Mucosa of rectum (tissue), 2 donors: Measurements from ENCODE around the gene TMEM185B.

ENCODE experiments used
- H3K27ac ChIP-seq, 2 donors: one replicate each; pipeline ENCODE4 v1.7.0; 2013; ENCODE audit warnings: inconsistent platforms in 2 of 2, low read depth in 2 of 2, low read length in 2 of 2
- H3K27me3 ChIP-seq, 2 donors: one replicate each; pipeline ENCODE4 v1.7.0; 2013; ENCODE audit warnings: low read length in 2 of 2; ENCODE audit not compliant: control insufficient read depth in 2 of 2, insufficient read depth in 2 of 2
- H3K36me3 ChIP-seq, 2 donors: one replicate each; pipeline ENCODE4 v1.7.0; 2013; ENCODE audit warnings: low read length in 2 of 2; ENCODE audit not compliant: control insufficient read depth in 2 of 2, insufficient read depth in 2 of 2
- H3K4me1 ChIP-seq, 2 donors: one replicate each; pipeline ENCODE4 v1.7.0; 2013; ENCODE audit warnings: low read length in 2 of 2, mild to moderate bottlenecking in 1 of 2; ENCODE audit not compliant: control insufficient read depth in 2 of 2, insufficient read depth in 2 of 2
- H3K4me3 ChIP-seq, 2 donors: one replicate each; pipeline ENCODE4 v1.7.0; 2013; ENCODE audit warnings: low read length in 2 of 2
- H3K9ac ChIP-seq, 2 donors: one replicate each; pipeline ENCODE4 v1.7.0; 2013; ENCODE audit warnings: low read length in 2 of 2, low read depth in 1 of 2, mild to moderate bottlenecking in 1 of 2
- H3K9me3 ChIP-seq, 2 donors: one replicate each; pipeline ENCODE4 v1.7.0; 2013; ENCODE audit warnings: low read length in 2 of 2; ENCODE audit not compliant: control insufficient read depth in 2 of 2
- donor health status: healthy.
- donor health status: Normal muscosa, but diverticular disease.

TMEM185B gene

DNA sequence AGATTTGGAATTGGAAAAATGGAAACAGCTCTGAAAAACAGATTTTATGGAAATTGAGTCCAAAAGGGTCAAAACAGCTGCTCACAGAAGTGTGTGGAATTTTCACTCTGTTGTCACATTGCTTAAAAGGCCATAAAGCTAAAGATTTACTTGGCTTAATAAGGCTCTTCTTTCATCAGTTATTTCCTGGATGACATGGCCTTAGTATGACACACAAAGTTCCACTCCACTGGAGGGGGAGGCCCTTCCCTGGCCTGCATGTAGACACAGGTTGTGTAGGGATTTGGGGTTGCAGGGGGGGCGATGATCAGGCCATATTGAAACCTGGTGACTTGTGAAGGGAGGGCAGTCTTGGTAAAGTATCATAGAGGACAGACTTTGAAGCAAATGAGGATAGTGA lies 34.0 kb downstream of the TMEM185B start:
- Histone ChIP-seq H3K9ac (no peak overlapping the region), H3K36me3 (no peaks in the 10 kb centered on the region), H3K27me3 (no peaks in the 10 kb centered on the region), H3K9me3 (peaks cover 1 to 6% of the 10 kb centered on the region in 2 donors), H3K4me3 (no peak overlapping the region), H3K27ac (no peak overlapping the region), H3K4me1 (no peaks in the 10 kb centered on the region)

DNA sequence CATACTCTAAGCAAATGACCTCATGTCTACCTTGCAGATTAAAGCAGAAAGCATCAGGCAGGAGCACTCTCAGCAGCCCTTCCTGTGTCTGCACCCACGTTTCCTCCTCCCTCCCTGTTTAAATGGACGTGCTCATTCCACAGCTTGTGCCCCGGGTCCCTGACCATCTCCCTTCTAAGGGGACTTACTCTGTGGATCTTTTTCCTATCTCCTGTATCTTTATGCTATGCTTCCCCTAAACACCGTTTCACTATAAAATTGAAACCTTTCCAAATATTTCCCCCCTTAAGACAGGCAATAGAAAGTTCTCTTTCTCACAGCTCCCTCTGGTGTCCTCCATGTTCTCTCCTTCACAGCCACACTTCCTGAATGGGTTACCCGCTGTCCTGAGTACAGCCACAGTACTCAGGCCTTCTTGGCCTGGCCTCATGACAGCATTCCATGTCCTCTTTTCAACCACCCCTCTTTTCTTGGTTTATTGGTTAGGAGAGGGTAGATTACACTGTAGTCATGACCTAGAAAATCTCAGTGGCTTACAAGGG lies 41.1 kb downstream of the TMEM185B start:
- H3K4me3 ChIP-seq = no peak overlapping the region

DNA sequence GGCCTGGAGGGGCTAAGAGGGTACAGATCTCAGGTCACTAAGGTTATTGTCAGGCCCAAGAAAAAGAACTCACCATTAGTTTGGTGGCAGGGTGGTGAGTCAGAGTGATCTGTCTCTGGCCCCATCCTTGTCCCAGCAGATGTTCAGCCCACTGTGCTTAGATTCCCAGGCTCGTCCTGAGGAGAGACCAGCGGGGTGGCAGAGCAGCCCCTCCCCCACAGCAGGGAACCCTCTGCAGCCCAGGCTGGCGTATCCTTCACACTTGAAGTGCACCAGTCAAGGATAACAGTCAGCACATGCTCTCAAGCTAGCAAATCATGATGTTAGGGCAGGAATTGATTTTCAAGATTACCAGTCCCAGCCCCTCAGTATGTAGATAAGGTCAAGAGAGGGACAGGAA lies 43.1 kb downstream of the TMEM185B start:
- Histone ChIP-seq H3K9me3 (no peaks in the 10 kb centered on the region), H3K27ac (no peak overlapping the region), H3K9ac (no peak overlapping the region), H3K4me3 (no peak overlapping the region), H3K36me3 (peaks cover 0 to 2% of the 10 kb centered on the region in 2 donors), H3K4me1 (no peaks in the 10 kb centered on the region), H3K27me3 (no peaks in the 10 kb centered on the region)

More for the DNA sequence above, 41.1 kb downstream of the TMEM185B start:
- no peak overlapping the region for H3K27ac ChIP-seq
- H3K27me3 ChIP-seq = no peaks in the 10 kb centered on the region
- H3K4me1 ChIP-seq = no peaks in the 10 kb centered on the region
- peaks cover 0 to 2% of the 10 kb centered on the region in 2 donors for H3K36me3 ChIP-seq
- no peaks in the 10 kb centered on the region for H3K9me3 ChIP-seq
- H3K9ac ChIP-seq = no peak overlapping the region

DNA sequence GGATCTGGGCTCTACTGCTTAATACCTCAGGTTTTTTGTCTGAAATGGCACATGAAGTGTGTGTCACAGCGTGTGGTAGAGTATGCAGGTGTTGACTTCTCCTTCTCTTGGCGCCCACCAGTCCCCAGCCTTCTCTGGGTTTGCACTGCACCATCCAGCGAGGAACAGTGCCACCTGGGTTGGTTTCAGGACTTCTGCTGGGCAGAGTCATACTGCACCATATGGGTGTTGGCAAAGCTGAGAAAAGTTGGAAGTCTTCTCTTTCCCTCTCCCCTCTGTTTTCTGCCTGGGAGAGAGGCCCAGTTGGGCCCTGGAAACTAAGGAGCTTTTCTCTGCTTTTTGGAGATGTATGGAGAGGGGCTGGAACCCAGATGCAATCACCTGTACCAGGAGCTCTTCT lies 43.8 kb downstream of the TMEM185B start:
- Histone ChIP-seq H3K4me3 (no peak overlapping the region), H3K27ac (no peak overlapping the region), H3K9me3 (no peaks in the 10 kb centered on the region), H3K27me3 (no peaks in the 10 kb centered on the region), H3K4me1 (no peaks in the 10 kb centered on the region), H3K9ac (no peak overlapping the region), H3K36me3 (peaks cover 0 to 2% of the 10 kb centered on the region in 2 donors)

DNA sequence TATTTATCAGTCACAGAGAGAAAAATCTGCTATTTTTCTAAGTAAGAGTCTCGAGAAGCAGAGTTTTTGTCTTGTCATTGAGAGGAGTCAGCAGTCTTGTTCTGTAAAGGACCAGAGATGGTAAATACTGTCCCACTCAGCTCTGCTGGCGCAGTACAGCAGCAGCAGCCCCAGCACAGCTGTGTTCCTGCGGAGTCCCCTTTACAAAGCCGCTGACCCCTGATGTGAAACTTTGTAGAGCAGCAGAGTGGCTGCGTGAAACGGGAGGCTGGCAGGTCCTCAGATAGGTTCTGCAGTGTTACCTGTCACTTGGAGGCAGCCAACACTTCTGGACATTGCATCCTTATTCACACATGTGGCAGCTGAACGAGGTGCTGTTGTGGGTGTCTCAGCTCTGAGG lies 45.2 kb downstream of the TMEM185B start:
- no peak overlapping the region for H3K27ac ChIP-seq
- no peaks in the 10 kb centered on the region for H3K27me3 ChIP-seq
- no peaks in the 10 kb centered on the region for H3K9me3 ChIP-seq
- no peaks in the 10 kb centered on the region for H3K4me1 ChIP-seq
- H3K36me3 ChIP-seq = peaks cover 0 to 2% of the 10 kb centered on the region in 2 donors
- no peak overlapping the region for H3K4me3 ChIP-seq
- H3K9ac ChIP-seq = no peak overlapping the region

DNA sequence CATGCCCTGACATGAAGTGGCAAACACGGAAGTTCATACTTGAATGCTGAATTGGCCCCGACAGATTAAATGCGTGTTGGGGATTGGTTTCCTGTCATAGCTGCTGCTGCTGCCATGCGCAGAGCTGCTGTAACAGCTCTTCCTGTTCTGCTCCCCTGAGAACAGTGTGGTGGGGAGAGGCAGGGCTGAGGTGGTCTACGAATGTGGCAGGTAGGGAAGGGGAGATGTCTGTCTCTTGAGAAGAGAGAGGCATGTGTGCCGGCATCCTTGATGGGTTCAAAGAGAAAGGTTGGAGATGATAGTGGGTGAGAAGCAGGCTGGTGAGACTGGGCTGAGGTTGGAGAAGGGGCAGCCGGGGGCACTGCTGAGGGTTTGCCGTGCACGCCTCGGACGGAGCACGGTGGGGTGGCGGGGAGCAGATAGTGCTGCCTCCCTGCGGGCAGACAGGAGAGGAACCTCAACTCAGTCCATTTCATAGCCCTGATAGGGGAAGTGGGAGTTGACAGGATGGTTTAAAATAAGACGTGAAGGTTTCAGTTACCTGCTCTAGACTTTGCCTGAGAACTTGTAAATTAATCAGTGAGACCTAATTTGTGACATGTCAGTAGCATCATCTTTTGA lies 46.1 kb downstream of the TMEM185B start:
- no peaks in the 10 kb centered on the region for H3K27me3 ChIP-seq
- H3K4me3 ChIP-seq = peak overlapping the region in 1 of 2 donors; percentile 73
- H3K36me3 ChIP-seq = peaks cover 0 to 2% of the 10 kb centered on the region in 2 donors
- H3K9me3 ChIP-seq = no peaks in the 10 kb centered on the region
- peak overlapping the region; percentile 27 to 45 for H3K9ac ChIP-seq
- peak overlapping the region; percentile 59 to 76 for H3K27ac ChIP-seq
- no peaks in the 10 kb centered on the region for H3K4me1 ChIP-seq

DNA sequence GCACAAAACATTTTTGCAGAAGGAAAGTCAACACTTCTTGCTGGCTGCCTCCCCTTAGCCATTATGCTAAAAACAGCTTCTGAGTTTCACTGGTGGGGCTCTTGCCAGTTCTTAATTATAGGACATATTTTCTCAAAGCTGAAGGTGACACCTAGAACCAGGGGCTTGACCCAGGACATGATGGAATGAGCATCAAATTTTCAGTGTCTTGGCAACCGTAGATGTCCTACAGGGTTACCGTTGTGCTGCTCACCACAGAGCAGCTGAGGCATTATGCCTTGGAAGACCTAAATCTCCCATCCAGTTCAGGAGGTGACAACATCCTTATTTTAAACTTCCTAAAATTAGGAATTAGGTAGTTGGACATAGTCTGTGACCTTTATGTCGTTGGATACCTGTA lies 46.7 kb downstream of the TMEM185B start:
- H3K4me3 ChIP-seq = peak overlapping the region in 1 of 2 donors; percentile 73
- peak overlapping the region; percentile 59 to 76 for H3K27ac ChIP-seq
- no peaks in the 10 kb centered on the region for H3K9me3 ChIP-seq
- H3K4me1 ChIP-seq = no peaks in the 10 kb centered on the region
- H3K9ac ChIP-seq = peak overlapping the region in 1 of 2 donors; percentile 27
- peaks cover 0 to 2% of the 10 kb centered on the region in 2 donors for H3K36me3 ChIP-seq
- no peaks in the 10 kb centered on the region for H3K27me3 ChIP-seq

DNA sequence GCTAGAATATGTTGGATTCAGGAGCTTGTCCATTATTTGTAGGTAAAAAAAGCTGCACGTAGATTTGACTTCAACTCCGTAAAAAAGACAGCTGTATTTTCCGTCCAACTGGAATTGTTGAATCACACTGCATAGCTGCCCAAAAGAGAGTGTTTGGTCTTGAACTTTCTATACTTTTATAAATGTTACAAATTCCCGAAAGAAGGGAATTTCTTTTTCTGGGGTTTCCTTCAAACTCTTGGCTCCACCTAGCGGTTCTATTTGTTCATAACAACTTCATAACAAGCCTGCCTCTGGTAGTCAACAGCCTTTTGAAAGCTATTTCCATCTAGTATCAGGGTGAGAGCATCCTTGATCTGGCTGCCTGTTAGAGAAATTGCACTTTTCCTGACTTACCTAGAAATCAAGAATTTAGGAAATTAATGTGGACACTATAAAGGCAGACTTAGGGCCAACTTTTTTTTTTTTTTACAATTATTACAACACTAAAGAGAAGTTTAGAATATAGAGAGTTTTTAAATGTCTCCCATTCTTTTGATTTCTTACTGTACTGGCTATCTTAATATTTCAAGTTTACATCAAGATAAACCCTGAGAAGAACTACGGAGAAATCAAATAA lies 48.1 kb downstream of the TMEM185B start:
- H3K27me3 ChIP-seq = no peaks in the 10 kb centered on the region
- H3K4me1 ChIP-seq = no peaks in the 10 kb centered on the region
- H3K9ac ChIP-seq = no peak overlapping the region
- H3K36me3 ChIP-seq = peaks cover 0 to 2% of the 10 kb centered on the region in 2 donors
- no peaks in the 10 kb centered on the region for H3K9me3 ChIP-seq
- H3K4me3 ChIP-seq = no peak overlapping the region
- no peak overlapping the region for H3K27ac ChIP-seq
